Transverse colon (tissue), 3 donors: Measurements from ENCODE around the gene CHCT1.

Experiments
- CTCF ChIP-seq, 5 experiments: fragments of 200-600 bp in 3 of 5; fragments of 450-650 bp in 2 of 5; sonication (generic) in 3 of 5; IDR thresholded peaks; 1 replicate in 2 of 5; 2 replicates in 3 of 5; pipeline ENCODE4 v1.5.1; 2016 to 2017; ENCODE audit warnings: antibody characterized with exemption in 5 of 5, inconsistent platforms in 3 of 5, mild to moderate bottlenecking in 2 of 5, moderate library complexity in 1 of 5
- EP300 ChIP-seq: sonication (generic); formaldehyde crosslinking; IDR thresholded peaks from one replicate; pipeline ENCODE4 v1.6.1; 2017; ENCODE audit warnings: antibody characterized with exemption, low read depth
- POLR2A ChIP-seq: fragments of 450-650 bp; IDR thresholded peaks from one replicate; pipeline ENCODE4 v1.6.1; 2016; ENCODE audit warnings: antibody characterized with exemption, mild to moderate bottlenecking, moderate library complexity

- TF ChIP-seq CTCF (IDR thresholded peaks at IDR 0.05) (no peak), EP300 (no peak), POLR2A (no peak)
Observed at GRCh38 chr17:60422162-60422665, at the start of gene CHCT1.
